ENCODE data around the gene NELL1.

Gene NELL1

DNA sequence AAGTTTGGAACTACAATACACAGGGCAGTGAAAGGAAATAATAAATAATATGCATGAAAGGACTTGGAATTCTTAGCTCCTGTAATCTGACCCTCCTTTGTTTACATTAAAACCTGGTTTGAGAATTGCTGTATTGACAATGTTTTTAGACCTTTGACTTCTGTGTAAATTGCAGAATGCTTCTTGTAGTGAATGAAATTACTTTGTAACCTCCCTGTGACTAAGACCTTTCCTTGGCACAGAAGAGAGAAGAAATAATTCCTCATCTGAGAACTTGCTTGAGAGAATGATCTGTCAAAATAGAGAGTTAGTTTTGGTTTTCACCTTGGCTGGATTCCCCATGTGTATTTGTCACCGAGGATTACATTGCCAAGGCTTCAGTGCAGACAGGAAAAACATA lies 883.5 kb downstream of the NELL1 start:
- no peak for DNase-seq (ENCODE audit: low read depth)
- no peak overlapping the region for H3K4me3 ChIP-seq (replicated peaks; ENCODE audit: low read depth, low read length)
- TF ChIP-seq, protein P1, sequence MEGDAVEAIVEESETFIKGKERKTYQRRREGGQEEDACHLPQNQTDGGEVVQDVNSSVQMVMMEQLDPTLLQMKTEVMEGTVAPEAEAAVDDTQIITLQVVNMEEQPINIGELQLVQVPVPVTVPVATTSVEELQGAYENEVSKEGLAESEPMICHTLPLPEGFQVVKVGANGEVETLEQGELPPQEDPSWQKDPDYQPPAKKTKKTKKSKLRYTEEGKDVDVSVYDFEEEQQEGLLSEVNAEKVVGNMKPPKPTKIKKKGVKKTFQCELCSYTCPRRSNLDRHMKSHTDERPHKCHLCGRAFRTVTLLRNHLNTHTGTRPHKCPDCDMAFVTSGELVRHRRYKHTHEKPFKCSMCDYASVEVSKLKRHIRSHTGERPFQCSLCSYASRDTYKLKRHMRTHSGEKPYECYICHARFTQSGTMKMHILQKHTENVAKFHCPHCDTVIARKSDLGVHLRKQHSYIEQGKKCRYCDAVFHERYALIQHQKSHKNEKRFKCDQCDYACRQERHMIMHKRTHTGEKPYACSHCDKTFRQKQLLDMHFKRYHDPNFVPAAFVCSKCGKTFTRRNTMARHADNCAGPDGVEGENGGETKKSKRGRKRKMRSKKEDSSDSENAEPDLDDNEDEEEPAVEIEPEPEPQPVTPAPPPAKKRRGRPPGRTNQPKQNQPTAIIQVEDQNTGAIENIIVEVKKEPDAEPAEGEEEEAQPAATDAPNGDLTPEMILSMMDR (IDR thresholded peaks at IDR 0.05; ENCODE audit: low read length, missing control alignments) = no peak

GRCh38 chr11:21553795-21554194 lies 884.4 kb downstream of the NELL1 start:
- TF ChIP-seq, protein P1 (IDR thresholded peaks at IDR 0.05; ENCODE audit: low read length, missing control alignments) = no peak
- H3K4me3 ChIP-seq (replicated peaks; ENCODE audit: low read depth, low read length) = no peak overlapping the region
- DNase-seq (ENCODE audit: low read depth) = no peak

DNA sequence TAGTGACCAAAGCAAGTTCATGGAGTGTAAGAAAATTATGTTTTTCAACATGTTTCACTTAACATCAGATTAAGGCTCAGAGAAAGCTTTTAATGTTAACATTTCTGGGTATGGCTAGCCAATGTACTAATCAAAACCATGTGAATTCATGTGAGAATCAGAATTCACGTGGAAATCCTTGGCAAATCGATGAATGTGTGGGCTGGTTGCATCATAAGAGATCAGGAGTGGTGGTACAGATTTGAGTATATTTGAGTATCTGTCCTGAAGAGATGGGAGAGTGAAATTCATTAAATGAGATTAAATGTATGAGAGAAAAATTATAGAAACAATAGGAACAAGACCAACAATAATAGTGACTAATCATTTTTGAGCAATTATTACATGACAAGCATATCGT lies 884.9 kb downstream of the NELL1 start:
- H3K4me3 ChIP-seq (replicated peaks; ENCODE audit: low read depth, low read length) = no peak overlapping the region
- DNase-seq (ENCODE audit: low read depth) = no peak
- TF ChIP-seq, protein P1 (IDR thresholded peaks at IDR 0.05; ENCODE audit: low read length, missing control alignments) = no peak

GRCh38 chr11:21556926-21557325 lies 887.5 kb downstream of the NELL1 start:
- H3K4me3 ChIP-seq (replicated peaks; ENCODE audit: low read depth, low read length) = no peak overlapping the region
- TF ChIP-seq, protein P1 (IDR thresholded peaks at IDR 0.05; ENCODE audit: low read length, missing control alignments) = no peak
- no peak for DNase-seq (ENCODE audit: low read depth)

DNA sequence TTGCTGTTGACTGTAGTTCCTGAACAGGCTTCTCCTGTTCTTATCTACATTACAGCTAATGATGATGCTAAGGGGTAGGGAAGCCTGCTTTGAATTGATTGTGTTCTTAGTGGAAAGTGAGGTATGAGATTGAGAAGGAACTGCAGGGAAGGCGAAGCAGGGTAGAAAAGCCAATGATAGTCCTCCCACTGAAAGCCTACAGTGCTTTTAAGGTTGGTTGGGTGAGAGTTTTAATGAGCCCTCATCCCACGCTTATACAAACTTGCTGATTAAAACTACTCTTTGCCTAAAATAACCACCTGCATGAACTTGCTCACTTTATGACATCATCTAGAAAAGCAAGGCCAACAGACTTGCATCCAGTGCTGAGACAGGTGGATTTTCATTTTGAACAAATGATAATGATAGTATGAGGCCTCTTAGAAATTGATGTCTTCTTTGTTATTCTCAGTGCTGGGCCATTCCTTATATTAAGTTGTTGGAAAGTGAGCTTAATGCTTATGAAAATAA lies 891.1 kb downstream of the NELL1 start:
- no peak for DNase-seq (ENCODE audit: low read depth)
- H3K4me3 ChIP-seq (replicated peaks; ENCODE audit: low read depth, low read length) = no peak overlapping the region
- TF ChIP-seq, protein P1 (IDR thresholded peaks at IDR 0.05; ENCODE audit: low read length, missing control alignments) = no peak

GRCh38 chr11:21561581-21561980 lies 892.2 kb downstream of the NELL1 start:
- TF ChIP-seq, protein P1 (IDR thresholded peaks at IDR 0.05; ENCODE audit: low read length, missing control alignments) = no peak
- H3K4me3 ChIP-seq (replicated peaks; ENCODE audit: low read depth, low read length) = no peak overlapping the region
- DNase-seq (ENCODE audit: low read depth) = no peak

- H3K4me3 ChIP-seq (replicated peaks; ENCODE audit: low read depth, low read length) = no peak overlapping the region
- no peak for DNase-seq (ENCODE audit: low read depth)
- TF ChIP-seq, protein P1 (IDR thresholded peaks at IDR 0.05; ENCODE audit: low read length, missing control alignments) = no peak
Observed at GRCh38 chr11:21564095-21564494, 894.7 kb downstream of the NELL1 start.
